ENCODE results near the gene TMEM134.
"Not testable (repeated sequence)": the region's sequence is repeated elsewhere in the genome, so short reads cannot be mapped to it uniquely, and the experiment has no call there.

The TMEM134 gene

DNA sequence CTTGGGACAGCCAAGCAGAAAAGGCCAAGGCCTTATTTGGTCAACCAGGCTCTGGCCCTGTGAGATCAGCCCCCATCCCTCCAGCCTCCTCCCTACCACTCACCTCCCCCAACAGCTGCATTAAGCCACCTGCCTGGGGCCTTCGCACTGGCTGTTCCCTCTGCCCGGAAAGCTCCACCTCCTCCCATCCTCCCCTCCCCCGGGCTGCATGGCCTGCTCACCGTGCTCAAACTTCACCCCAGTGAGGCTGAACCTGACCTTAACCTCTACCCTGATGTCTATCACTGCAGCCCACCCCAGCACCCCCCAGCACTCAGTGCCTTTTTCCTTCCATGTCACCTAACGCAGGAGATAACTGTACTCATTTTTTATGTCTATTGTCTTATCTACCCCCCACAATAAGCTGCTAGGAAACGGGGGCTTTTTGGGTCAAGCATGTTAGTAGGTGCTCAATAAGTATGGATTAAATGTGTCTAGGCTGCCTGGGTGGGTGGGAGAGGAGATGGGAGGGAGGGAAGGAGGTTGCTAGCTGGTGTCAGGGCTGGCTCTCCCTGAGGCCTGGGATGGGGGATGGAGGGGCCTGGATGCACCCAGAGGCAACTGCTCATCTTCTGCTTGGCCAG is 32.5 kb downstream of the TMEM134 start:
- peak; percentile 87 for DNase-seq

DNA sequence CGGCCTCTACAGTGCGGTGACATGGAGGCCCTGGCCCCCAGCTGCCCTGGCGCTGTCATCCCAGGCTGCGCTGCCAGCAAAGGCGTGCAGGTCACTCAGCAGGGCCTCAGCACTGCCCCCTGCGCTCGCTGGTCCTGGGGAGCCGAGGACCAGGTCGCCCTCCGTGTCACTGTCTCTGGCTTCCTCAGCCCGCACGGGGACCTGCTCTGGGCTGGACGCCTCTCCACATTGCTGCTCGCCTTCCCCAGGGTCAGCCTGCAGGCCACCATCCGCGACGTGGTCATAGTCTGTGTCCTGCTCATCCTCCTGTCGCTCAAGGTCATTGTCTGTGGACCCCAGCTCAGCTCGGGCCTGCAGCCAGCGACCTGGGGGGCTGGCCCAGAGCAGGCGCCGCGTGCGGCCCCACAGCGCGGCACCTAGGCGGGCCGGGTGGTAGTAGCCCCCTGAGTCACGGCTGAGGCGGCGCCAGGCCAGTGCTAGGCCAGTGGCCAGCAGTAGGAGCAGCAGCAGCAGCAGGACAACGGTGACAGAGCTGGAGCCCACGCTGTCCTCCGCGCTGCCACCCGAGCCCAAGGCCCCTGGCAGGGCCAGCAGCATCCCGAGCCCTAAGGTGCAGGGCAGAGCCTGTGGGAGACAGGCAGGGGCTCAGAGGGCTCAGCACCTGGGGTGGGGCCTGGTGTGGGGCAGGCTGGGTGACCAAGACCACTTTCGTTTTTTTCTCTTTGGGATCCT is 33.2 kb downstream of the TMEM134 start:
- no peak for DNase-seq

DNA sequence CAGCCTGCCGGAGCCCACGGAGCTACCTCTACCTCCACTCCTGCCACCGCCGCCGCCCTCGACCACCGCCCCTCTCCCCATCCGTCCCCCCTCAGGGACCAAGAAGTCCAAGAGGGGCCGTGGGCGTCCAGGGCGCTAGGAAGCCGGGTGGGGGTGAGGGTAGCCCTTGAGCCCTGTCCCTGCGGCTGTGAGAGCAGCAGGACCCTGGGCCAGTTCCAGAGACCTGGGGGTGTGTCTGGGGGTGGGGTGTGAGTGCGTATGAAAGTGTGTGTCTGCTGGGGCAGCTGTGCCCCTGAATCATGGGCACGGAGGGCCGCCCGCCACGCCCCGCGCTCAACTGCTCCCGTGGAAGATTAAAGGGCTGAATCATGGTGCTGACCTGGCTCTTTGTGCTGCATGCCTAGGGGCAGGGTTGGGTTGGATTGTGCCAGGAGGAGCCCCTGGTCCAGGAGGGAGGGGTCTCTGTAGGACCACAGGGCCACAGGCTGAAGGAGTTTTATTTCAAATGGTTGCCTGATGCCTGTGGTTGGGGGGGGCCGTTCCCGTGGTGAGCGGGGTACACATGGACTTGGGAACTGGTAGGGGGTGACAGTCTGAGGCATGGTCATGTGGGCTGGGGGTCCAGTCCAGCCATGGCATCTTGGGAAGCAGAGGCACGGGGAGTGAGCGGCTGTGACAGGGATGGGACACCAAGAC is 33.9 kb downstream of the TMEM134 start:
- DNase-seq = peak; percentile 77

DNA sequence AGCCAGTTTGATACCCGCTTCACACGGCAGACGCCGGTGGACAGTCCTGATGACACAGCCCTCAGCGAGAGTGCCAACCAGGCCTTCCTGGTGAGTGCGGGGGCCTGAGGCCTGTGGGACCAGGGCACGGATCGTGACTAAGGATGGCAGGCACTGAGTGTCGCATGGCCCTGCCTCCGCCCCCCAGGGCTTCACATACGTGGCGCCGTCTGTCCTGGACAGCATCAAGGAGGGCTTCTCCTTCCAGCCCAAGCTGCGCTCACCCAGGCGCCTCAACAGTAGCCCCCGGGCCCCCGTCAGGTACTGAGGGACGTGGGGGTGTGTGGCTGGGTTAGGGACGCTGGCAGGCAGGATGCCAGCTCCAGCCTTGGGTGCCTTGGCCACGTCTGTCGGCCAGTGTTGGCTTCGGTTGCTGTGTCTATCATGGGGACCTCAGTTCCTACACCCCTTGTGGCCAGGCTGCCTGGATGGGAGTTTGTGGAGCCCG is 34.6 kb downstream of the TMEM134 start:
- peak; percentile 79 for DNase-seq

DNA sequence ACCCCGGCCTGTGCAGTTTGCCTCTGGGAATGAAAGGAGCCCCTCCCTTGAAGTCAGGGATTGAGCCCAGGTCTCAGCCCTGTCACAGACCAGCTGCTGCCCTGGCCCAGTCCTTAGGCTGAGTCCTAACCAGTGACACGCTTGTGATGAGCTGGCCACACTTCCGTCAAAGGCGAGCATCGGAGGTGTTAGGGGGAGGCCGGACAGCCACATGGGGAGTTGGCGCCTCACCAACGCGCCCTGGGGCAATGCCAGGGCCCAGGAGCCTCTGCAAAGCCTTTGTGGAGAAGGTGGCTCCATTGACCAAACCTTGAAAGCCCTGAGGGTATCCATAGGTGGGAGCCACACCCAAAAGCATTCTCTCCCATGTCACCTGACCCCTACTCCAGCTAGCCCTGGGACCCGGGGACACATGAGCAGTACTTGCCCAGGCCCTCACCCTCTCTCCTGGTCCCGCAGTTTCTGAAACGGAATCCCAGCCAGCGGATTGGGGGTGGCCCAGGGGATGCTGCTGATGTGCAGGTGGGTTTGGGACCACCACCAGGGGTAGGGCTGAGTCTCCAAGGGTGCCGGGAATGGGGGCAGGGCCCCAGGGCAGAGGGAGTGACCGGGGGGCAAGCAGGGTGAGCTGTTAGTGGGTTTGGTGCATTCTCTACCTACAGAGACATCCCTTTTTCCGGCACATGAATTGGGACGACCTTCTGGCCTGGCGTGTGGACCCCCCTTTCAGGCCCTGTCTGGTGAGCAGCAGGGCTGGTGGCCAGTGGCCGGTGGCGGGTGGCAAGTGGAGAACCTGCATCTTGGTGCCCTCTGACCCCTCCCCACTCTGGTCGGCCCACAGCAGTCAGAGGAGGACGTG is 35.3 kb downstream of the TMEM134 start:
- DNase-seq = no peak

DNA sequence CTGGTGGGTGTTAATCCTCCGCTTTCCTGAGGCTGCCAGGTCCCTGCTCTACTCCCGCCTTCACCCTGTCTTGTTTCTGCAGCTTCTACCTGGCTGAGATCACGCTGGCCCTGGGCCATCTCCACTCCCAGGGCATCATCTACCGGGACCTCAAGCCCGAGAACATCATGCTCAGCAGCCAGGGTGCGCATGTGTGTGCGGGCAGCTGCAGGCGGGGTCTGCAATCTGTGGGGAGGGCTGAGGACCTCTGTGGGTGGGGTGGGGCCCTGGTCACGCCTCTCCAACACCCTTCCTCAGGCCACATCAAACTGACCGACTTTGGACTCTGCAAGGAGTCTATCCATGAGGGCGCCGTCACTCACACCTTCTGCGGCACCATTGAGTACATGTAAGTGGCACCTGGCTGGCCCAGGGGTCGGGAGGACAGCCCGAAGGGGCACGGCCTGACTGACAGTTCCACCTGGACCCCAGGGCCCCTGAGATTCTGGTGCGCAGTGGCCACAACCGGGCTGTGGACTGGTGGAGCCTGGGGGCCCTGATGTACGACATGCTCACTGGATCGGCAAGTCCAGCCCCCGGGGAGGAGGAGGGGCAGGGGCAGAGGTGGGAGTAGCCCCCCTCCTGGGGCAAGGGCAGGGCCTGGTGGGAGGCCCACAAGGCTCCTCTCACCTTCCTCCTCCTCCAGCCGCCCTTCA is 36.2 kb downstream of the TMEM134 start:
- DNase-seq = no peak

DNA sequence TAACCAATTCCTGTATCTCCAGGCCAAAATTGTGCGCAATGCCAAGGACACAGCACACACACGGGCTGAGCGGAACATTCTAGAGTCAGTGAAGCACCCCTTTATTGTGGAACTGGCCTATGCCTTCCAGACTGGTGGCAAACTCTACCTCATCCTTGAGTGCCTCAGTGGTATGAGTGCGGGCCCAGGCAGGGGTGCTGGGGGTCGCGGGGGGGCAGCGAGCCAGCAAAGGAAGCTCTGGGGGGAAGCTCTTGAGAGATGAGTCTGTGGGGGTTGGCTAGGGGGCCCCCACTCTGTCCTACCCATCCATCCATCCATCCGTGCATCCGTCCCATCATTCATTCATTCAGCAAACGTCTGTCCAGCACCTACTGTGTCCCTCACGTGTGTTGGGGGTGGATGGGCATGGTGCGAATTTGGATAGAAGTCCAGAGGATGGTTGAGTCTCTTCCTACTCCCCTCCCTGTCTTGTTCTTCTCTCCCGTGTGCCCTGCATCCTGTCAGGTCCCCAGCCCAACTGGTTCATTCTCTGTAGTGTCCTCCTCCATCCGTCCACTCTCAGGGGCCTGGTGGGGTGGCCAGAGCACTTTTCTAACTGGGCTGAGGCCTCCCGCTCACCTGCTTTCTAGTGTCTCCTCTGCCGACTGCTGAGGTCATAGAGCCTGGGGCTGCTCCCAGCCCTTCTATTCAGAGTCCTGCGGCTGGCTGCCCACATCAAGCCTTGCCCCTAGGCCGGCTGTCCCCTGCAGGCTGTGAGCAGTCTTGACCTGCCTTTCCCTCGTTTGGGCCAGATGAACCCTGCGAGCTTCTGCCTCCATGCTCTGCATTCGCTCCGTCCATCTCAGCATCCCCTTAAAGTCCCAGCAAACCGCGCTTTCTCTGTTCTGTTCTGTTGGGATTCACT is 37.5 kb downstream of the TMEM134 start:
- no peak for DNase-seq

DNA sequence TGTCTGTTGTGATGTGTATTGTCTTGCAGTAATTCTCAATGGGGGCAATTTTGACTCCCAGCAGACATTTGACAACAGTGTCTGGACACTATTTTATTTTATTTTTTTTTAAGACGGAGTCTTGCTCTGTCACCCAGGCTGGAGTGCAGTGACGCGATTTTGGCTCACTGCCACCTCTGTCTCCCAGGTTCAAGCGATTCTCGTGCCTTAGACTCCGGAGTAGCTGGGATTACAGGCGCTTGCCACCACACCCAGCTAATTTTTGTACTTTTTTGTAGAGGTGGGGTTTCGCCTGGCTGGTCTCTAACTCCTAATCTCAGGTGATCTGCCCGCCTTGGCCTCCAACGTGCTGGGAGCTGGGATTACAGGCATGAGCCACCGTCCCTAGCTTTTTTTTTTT is 39.3 kb downstream of the TMEM134 start:
- DNase-seq = no peak

DNA sequence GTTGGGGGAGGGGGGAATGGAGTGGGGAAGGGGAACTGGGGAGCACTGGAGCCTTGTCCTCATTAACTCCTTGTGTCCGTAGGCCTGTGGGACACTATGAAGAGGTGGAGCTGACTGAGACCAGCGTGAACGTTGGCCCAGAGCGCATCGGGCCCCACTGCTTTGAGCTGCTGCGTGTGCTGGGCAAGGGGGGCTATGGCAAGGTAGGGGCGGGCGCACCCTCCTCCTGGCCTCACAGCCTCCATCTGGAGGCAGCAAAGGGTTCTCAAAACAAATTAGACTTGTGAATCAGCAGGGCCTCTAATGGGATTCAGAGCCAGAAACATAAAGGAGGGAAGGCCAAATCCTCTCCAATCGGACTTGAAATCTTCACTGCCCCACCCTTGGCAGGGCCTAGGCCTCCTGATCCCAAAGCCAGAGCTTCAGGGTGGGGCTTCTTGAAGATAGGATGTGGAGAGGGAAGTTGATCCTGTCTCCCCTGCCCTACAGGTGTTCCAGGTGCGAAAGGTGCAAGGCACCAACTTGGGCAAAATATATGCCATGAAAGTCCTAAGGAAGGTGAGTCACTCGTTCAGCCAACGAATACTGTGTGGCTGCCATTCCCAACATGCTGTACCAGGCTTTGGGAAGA is 39.9 kb downstream of the TMEM134 start:
- DNase-seq = no peak

DNA sequence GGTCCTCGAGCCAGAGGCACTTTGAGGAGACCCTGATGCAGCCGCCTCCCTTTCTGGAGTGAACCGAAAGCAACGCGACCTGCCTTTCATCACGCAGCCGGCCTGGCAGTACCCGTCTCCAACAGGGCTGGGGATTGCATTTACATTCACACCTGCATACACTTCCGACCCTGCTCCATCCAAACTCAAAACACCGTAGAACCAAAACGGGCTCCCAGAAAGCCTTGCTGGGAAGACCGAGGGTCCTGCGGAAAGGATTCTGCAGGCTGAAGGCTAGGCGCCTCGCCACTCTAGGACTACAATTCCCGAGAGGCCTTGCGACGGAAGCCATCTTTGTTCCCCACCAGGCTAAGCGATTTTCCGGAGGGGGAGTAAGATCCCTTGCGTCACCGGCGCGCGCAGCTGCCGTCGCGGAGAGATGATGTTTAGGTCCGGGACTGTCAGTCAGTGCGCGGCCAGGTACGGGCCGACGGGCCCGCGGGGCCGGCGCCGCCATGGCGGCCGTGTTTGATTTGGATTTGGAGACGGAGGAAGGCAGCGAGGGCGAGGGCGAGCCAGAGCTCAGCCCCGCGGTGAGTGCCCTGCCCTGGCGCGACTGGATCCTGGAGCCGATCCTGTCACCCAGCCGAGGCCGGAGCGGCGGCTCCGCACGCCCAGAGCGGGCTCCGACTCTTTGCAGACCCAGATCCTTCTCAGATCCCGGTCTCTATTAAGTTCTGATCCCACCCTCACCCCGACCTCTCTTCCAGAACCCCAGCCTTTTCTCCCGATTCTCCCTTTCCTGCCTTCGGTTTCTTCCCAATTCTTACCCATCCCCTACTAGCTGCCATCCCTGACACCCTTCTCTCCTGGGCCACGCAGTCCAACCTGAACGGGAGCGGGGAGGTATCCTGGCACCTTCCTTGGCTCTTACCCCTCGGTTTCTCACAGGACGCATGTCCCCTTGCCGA is 40.7 kb downstream of the TMEM134 start, which contains the start of gene RPS6KB2:
TSS of gene RPS6KB2 (plus strand) at position 443 of the 950 bp plus-strand sequence. CDS start at position 495, 52 bp downstream.
- peak; percentile 100 for DNase-seq

DNA sequence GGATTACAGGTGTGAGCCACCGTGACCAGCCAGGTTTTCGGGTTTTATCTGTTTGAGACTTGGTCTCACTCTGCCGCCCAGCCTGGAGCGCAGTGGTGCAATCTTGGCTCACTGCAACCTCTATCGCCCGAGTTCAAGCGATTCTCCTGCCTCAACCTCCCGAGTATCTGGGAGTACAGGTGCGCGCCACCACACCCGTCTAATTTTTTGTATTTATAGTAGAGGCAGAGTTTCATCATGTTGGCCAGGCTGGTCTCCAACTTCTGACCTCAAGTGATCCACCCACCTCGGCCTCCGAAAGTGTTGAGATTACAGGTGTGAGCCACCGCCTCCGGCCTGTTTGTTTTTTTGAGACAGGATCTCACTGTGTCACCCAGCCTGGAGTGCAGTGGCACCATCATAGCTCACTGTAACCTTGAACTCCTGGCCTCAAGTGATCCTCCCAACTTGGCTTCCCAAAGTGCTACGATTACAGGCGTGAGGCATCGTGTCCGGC is 41.6 kb downstream of the TMEM134 start:
- DNase-seq = not testable (repeated sequence)

DNA sequence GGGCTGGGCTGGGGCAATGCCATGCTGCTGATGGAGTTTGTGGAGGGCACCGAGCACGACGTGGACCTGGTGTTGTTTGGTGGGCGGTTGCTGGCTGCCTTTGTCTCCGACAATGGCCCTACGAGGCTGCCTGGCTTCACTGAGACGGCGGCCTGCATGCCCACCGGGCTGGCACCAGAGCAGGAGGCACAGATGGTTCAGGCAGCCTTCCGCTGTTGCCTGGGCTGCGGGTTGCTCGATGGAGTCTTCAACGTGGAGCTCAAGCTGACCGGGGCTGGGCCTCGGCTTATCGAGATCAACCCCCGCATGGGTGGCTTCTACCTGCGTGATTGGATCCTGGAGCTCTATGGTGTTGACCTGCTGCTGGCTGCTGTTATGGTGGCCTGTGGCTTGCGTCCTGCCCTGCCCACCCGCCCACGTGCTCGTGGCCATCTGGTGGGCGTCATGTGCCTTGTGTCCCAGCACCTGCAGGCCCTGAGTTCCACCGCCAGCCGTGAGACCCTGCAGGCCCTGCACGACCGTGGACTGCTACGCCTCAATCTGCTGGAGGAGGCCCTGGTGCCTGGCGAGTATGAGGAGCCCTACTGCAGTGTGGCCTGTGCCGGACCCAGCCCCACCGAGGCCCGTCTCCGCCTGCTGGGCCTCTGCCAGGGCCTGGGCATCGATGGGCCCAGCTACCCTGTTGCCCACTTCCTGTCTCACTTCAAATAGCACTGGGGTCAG is 45.0 kb downstream of the TMEM134 start:
- DNase-seq = no peak

DNA sequence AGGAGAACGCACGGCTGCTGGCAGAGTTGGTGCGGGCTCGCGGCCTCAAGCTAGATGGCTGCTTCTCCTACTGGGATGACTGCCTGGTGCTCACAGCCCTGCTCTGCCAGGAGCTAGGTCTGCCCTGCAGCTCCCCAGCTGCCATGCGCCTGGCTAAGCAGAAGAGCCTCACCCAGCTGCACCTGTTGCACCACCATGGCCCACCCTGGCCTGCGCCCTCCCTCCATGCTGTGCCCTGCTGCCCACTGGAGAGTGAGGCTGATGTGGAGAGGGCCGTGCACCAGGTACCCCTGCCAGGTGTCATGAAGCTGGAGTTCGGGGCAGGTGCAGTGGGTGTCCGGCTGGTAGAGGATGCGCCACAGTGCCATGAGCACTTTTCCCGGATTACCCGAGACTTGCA is 45.6 kb downstream of the TMEM134 start:
- DNase-seq = no peak

DNA sequence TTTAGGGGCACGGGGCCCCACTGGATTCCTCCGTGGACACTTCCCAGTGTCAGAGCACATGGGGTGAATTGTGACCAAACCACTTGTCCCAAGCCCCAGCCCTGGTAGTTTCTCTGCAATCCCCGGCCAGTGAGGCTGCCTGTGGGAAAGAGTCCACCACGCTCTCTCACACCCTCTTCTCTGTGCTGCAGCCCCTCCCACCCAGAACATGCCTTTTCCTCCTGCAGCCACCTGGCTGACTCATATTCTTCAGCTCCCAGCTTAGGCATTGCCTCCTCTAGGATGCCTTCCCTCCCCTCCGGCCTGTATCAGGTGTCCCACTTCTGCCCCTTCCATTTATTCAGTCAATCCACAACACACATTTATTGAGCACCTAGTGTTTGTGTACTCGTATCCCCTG is 46.2 kb downstream of the TMEM134 start:
- DNase-seq = no peak

DNA sequence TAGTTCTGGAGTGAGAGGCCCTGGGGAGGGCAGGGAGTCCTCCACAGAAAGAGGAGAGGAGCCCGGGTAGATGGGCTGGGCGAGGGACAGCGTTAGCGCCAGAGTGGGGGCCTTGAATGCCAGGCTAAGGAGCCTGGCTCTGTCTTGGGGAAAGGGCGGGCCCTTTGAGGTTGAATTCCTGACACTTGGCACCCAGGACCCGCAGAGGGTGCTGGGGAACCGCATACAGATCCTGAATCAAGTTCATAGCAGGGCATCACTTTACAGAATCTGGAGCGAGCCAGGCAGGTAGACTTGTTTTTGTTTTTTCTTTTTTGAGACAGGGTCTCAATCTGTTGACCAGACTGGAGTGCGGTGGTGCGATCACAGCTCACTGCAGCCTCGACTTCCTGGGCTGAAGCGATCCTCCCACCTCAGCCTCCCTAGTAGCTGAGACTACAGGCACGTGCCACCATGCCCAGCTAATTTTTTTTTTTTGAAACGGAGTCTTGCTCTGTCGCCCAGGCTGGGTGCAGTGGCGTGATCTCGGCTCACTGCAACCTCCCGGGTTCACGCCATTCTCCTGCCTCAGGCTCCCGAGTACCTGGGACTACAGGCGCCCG is 47.5 kb downstream of the TMEM134 start:
- DNase-seq = no peak

DNA sequence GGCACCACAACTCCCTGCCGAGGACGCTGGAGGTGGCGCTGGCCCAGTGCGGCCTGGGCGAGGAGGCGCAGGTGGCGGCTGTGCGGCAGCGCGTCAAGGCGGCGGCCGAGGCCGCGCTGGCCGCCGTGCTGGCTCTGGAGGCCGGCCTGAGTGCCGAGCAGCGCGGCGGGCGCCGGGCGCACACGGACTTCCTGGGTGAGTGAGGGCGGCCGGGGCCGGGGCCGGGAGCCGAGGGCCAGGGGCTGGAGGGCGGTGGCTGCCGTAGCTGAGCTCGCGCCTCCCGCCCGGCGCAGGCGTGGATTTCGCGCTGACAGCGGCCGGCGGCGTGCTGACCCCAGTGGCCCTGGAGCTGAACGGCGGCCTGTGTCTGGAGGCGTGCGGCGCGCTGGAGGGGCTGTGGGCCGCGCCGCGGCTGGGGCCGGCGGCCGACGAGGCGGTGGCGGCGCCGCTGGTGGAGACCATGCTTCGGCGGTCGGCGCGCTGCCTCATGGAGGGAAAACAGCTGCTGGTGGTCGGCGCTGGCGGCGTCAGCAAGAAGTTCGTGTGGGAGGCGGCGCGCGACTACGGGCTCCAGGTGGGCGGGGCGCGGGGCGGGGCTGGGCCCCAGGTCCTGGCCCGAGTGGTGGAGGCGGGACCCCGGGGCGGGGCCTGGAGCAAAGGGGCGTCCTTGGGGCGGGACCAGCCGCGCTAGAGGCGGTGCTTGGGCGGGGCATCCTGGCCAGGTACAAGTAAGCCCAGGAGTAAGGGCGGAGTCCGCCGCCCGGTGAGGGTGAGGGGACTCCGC is 48.2 kb downstream of the TMEM134 start:
- peak; percentile 100 for DNase-seq

DNA sequence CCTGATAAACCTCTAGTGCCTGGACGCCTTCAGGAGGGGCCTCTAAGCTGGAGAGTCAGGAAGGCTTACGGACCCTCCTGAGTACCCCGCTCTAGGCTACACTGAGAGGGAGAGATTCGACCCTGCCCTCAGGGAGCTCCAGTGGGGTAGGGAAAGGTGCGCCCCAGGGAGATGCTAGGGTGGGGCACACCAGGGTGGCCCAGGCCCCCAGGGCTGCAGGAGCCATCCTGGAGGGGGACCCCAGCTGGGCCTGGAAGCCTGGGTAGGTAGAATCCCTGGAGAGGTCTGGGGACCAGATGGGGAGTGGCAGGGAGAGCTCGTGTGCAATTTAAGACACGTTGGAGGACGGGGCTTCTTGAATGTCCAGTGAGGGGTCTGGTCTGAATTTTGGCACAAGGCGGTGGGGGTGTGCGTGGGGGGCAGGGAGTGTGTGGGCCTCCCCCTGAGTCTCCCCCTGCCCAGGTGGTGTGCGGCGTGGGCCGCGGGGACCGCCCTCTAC is 48.9 kb downstream of the TMEM134 start:
- DNase-seq = peak; percentile 65

Measured in activated CD8-positive, alpha-beta memory T cell treated with anti-CD3 and anti-CD28 coated beads, Interleukin-2, amount 50 U/mL, for 48 hours (primary cell).